ENCODE data around the gene CCNF. TPM values are rescaled to one million over a fixed set of nuclear protein-coding genes. Genes with fewer than 3 reads are reported as not detected.

The CCNF gene
- total and polyA plus RNA-seq, 12 donors, result 0.71 to 5.4 (median 2.2) TPM

- H3K4me1 ChIP-seq (replicated peaks in 1 of 2), result no peaks in the 10 kb centered on the region
Measured at GRCh38 chr16:2482708-2483534, 53.7 kb downstream of the CCNF start.

DNA sequence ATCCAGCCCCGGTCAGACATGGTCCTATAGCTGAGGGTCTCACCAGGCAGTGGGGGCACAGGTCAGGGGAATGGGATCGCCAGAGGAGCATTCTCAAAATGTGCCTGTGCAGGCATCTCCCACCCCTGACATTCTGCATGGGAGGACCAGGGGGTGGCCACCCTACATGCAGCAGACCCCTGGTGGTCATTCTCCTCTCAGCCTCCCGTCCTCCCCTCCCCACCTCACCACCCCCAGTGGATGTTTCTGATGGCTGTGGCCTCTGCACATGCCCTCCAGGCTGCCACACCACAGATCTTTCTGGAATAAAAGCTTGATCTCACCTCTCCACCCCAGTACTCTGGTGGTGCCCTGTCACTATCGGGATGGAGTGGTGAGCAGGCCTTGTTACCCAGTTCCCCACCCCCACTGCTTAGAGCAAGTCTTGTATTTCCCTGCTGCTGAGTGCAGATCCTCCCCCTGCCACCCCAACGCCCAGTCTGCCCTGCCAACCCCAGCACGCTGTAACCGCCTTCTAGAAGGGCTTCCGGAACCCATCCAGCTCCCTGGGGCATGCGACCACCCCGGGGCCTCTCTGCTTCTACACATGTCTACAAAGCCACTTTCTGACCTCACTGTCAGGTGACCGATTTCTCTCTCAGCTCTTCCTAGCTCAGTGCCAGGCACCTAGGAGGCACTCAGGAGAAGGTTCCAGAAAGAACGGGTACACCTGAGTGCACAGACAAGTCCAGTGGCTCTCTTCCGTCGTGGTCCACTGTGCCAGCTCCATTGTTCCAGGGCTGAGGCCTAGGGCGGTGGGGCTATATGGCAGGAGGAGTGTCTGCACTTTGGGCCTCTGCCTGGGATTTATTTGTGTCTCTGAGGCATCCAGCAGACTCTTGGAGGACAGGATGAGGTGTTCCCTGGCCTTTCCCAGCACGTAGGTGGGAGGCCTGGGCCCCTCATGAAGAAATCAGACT lies 55.0 kb downstream of the CCNF start:
- no peaks in the 10 kb centered on the region for H3K4me1 ChIP-seq (replicated peaks in 1 of 2)
- DNase-seq, result no peak
- no peaks in the 10 kb centered on the region for H3K27me3 ChIP-seq
- no peak overlapping the region for H3K4me3 ChIP-seq
- WGBS, 4 donors, result 90 to 96% (median 92%) methylated on average over 13 to 16 of the region's 16 CpGs
- TF ChIP-seq POLR2A (IDR thresholded peaks at IDR 0.05), result no peak
- TF ChIP-seq CTCF (IDR thresholded peaks at IDR 0.05), result no peak
- H3K36me3 ChIP-seq (replicated peaks in 1 of 2), result no peaks in the 10 kb centered on the region
- H3K27ac ChIP-seq, result peak overlapping the region in 1 of 5 donors; percentile 65
- intact Hi-C loops (cut with DNase I), result no loop called here
- H3K9me3 ChIP-seq (replicated peaks in 1 of 3), result no peaks in the 10 kb centered on the region

More at GRCh38 chr16:2482708-2483534, 53.7 kb downstream of the CCNF start:
- Histone ChIP-seq H3K9me3 (replicated peaks in 1 of 3) (no peaks in the 10 kb centered on the region), H3K36me3 (replicated peaks in 1 of 2) (no peaks in the 10 kb centered on the region), H3K27ac (peak overlapping the region in 2 of 5 donors; percentile 47 to 65), H3K27me3 (no peaks in the 10 kb centered on the region), H3K4me3 (no peak overlapping the region)
- no peak for TF ChIP-seq CTCF (IDR thresholded peaks at IDR 0.05)
- TF ChIP-seq POLR2A (IDR thresholded peaks at IDR 0.05), result no peak
- intact Hi-C loops (cut with DNase I), result no loop called here
- 60 to 71% (median 67%) methylated on average over 31 to 32 of the region's 32 CpGs for WGBS, 4 donors
- peak in 1 of 7 donors; percentile 74 for DNase-seq

GRCh38 chr16:2484898-2485508 lies 55.8 kb downstream of the CCNF start:
- 75 to 85% (median 84%) methylated on average over 7 to 13 of the region's 13 CpGs for WGBS, 4 donors

More at GRCh38 chr16:2484898-2485508, 55.8 kb downstream of the CCNF start:
- DNase-seq, result no peak
- H3K27me3 ChIP-seq, result no peaks in the 10 kb centered on the region
- TF ChIP-seq POLR2A (IDR thresholded peaks at IDR 0.05) (no peak), CTCF (IDR thresholded peaks at IDR 0.05) (no peak)
- no peaks in the 10 kb centered on the region for H3K36me3 ChIP-seq (replicated peaks in 1 of 2)
- H3K4me3 ChIP-seq, result no peak overlapping the region
- H3K27ac ChIP-seq, result no peak overlapping the region
- no peaks in the 10 kb centered on the region for H3K4me1 ChIP-seq (replicated peaks in 1 of 2)
- H3K9me3 ChIP-seq (replicated peaks in 1 of 3), result no peaks in the 10 kb centered on the region
- intact Hi-C loops (cut with DNase I), result no loop called here
